NCI-H69 (cell line): ENCODE data around the gene MB21D2.
A peak's percentile ranks its signal among the peaks of the same experiment; 100 is the strongest.

Experiments
- DNase-seq: peaks from one replicate; lab custom pipeline; 2025; lab: John Stamatoyannopoulos, UW

Gene MB21D2

DNA sequence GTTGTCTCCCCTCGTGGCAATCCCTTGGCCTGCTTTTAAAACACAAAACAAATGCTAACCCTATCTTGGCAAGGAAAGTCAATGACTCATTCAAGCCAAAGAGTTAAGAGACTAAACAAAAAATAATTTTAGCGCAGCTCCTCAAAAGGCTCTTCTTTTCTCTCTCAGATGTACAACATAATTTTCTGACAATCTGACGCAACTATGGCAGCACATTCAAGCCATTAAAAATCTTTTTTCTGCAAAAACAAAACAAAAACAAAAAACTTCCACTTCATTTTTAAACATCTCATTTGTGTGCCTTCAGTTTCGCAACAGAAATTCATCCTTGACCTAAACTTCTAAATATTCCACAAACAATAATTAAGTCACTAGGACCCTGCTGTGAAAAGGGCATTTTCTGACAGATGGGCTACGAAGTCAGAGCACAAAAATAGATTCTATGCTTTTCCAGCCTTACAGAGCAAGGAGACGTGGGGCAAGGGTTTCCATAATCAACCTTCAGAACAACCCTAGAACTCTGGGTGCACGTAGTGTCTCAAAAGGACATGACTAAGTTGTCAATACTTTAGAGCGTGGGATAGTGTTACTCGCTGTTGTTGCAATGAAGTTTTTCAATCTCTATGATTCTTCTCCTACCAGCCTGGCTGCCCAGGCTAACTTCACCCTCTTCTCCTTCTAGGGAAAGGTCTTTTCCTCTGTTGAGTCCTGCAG, 84.3 kb downstream of the MB21D2 start:
- no peak for DNase-seq

DNA sequence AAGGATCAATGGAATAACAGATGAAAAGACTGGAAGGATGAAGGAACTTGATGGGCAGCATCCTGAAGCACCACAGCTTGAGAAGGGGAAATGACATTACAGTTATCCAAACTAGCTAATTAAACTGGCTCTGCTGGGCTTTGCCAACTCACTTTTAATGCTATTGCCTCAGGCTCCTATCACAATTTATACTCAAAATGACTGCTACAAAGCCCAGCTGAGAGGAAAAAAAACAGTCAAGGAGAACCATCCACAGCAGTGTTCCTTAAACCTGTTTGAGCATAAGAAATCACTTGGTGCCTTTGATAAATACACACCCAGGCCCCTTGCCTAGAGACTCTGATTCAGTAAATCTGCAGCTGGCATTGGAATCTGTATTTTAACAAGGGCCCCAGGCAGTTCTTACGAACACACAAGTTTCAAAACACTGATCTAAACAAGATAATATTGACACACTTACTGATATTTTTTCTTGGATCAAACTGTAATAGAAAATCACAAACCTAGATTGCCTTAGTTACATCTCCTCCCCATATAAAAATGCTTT, 85.8 kb downstream of the MB21D2 start:
- DNase-seq: no peak

DNA sequence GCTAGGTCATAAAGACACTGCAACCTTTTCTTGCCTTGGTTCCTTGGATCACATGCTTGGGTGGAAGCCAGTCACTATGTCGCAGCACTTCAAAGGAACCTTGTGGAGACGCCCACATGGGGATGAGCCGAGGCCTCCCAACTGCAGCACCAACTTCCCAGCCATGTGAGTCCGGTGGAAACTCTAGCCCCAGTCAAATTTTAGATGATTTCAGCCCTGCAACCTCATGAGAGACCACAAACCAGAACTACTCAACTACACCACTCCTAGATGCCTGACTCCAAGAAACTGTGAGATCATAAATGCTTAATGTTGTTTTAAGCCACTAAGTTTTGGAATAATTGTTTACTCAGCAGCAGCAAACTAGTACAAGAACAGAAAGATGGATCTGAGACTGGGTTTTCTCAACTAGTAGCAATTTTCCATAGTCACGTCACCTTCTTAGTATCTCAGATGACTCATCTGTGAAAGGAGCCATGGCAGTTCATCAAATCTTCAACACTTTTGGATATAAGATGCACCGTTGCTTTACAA, 86.5 kb downstream of the MB21D2 start:
- DNase-seq: no peak

- DNase-seq: no peak
These were observed 87.2 kb downstream of the MB21D2 start for GRCh38 chr3:192830291-192831110.

DNA sequence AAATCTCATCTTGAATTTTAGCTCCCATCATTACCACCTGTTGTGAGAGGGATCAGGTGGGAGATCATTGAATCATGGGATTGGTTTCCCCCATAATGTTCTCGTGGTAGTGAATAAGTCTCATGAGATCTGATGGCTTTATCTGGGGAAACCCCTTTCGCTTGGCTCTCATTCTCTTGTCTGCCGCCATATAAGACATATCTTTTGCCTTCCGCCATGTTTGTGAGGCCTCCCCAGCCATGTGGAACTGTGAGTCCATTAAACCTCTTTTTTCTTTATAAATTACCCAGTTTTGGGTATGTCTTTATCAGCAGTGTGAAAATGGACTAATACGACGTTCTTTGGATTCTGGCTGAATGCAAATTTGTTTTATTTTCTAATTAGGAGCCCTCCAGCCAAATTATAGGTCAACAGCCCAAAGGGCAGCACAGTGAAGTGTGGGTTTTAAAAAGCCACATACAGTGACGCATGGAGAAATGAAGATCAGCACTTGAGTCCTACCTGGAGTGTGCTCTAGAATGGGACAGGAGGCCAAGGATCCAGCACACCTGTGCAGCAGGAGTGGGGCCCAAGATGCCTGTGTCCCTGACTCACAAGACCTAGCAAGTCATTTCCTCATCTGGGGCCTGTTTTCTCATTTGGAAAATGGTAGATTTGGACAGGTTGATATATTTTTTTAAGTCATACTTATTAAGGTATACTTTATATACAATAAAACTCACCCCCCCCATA, 89.6 kb downstream of the MB21D2 start:
- no peak for DNase-seq

DNA sequence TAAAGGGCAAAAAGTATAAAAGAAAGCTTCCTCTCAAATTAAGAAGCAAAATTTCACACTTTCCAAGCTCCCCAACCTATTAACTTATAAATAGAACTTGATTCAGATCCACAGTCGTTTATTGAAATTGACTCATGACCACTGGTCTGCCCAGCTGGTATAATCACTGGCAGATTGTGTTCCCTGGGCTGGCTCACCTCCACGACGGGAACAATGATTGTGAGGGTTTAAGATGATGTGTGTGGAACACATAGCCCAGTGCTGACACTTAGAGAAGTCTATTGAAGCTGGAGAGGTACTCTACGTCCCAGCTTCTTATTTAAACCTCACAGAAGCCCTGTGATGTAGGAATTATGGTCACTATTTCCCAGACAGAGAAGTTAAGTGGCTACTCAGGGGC, 90.4 kb downstream of the MB21D2 start:
- DNase-seq: no peak

DNA sequence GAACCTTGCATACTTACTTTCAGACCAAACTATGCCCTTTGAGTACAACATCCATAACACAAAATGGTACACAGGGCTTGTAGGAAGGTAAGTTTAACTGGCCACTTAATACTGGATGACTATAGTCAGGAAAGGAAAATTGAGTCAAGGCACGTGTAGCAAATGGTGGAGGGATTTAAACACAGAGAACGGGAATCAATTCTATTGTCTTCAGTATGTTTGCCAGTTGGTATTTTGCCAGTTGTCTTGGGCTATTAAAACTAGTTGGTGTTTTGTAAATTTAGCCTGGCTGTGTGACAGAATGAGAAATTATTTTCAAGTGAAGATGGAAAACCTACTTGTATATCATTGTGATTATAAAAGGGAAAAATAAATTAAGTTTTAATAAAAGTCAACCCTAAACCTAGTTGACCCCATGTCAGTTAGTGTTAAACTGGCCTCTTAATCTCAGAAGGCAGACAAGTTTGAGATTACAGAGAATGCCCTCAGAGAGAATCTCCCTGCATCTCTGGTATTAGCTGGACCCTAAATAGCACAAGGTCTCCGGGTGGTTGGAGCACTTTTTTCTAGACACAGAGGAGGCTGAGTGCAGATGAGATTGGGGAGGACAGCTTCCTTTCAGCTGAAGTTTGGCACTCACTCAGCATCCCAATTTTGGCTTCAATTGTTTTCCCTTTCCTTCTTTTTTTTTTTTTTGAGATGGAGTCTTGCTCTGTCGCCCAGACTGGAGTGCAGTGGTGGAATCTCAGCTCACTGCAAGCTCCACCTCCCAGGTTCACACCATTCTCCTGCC, 91.2 kb downstream of the MB21D2 start:
- peak; percentile 11 for DNase-seq

DNA sequence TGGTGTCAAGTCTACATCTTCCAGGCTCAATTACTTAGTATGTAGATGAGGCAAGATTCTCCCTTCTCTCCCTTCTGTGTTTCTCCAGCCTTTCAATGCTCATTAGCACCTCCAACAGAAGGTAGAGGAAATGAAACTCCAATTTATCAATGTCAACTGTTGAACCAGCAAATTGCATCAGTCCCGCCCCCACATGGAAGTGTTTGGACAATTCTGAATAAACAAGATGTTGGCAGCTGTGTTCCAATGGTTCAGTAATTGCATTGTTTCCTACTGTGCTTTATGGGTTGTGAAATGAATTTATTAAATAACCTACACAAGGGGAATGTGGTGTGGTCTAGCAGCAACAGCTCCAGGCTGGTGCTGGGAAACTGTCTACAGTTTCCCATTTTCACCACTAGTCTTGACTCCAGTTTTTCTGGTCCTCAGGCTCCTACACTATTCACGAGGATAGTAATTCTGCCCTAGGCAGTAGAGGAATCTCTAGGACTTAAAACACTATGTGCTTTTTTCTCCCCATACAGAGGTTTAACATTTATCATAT, 91.9 kb downstream of the MB21D2 start:
- DNase-seq: peak; percentile 78

DNA sequence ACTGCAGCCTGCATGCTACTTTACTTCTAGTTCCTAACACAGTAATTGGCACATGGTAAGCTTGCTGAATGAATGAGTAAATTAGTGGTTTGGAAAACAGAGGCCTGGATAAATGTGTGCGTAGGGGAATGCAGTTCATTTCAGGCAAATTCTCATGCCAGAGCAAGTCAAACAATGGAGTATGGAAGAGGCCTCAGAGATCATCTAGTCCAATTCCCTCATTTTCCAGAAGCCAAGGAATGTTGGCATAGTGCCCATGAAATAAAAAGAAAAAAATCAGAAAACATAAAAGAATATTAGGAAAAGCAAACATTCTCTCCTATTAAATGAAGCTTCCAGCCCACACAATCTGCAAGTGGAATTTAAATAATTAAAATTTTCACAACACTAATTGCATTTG, 92.4 kb downstream of the MB21D2 start:
- no peak for DNase-seq

DNA sequence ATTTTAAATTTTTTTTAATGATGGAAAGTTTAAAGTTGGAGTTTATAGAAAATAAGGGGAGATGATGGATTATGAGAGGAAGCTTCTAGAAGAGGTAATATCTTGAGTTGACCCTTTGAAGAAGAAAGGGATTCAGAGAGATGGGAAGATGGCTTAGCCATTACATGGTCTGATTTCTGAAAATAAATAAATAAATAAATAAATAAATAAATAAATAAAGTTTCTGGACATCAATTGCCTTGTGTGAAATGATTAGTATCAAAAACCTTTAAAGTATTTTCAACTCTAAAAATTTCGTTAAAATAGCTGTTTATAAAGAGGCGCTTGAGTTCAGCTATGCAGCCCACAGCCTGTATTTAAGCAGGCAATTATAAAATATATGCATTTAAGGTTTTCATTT, 93.3 kb downstream of the MB21D2 start:
- no peak for DNase-seq

GRCh38 chr3:192821161-192821560, 96.5 kb downstream of the MB21D2 start:
- DNase-seq: no peak

- DNase-seq: no peak
These were observed 97.5 kb downstream of the MB21D2 start for GRCh38 chr3:192820161-192820560.

DNA sequence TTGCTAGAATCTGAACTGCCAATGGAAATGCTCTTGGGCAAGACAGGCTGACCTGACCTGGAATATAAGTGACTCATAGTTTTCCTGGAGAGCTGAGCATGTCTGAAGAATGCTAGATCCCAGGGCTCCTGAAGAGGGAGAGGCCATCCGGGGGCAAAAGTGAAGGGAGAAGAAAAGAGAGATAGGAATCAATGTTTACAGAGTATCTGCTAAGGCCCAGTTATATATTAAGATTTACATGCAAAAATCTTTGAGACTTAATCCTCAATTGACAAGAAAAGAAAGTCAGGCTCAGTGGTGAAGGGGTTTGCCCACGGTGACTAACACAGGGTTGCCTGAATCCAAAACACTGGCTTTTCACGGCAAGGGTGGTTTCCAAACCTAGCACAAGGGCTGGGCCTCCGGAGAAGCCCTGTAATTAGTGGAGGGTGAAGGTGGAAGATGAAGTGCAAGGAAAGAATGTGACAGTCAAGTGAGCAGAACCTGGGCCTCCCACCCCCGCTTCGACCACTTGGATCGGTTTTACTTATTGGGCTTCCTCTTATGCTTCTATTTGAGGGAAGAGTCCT, 98.6 kb downstream of the MB21D2 start:
- DNase-seq: no peak

DNA sequence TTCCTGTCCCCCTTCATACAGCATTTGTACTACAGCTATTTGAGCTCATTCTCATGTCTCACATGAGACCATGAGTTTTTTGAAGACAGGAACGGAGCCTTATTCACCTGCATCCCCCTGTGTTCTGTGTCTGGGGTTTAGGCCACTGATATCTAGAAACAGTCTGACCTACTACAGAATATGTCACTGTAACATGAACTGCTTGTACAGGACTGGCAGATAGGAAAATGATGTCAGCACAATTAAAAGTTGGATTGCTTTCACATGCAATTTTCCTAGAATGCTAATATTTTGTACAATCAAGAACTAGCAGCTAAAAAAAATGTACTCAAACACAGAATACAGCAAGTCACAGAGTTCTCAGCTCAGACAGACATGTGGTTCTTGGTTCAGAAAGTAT, 99.5 kb downstream of the MB21D2 start:
- no peak for DNase-seq

DNA sequence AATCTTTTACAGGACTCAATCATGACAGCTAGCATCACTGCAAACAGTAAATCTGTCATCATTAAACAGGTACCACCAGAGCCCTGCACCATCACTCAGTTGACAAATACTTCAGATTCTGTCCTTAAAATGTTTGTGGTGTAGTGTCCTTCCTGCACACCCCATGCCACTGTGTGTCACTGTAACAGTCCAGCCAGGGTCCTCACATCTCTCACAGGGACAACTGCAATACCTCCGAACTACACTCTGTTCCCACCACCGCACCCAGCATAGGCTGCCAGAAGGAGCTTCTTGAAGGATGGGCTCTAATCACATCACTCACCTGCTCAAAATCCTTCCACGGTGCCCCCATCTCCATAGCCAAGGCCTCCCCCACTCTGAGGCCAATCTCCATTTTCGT, 100.2 kb downstream of the MB21D2 start:
- no peak for DNase-seq

GRCh38 chr3:192817053-192817452, 100.6 kb downstream of the MB21D2 start:
- DNase-seq: no peak

- peak; percentile 50 for DNase-seq
These were observed 101.3 kb downstream of the MB21D2 start for GRCh38 chr3:192816351-192816750.

DNA sequence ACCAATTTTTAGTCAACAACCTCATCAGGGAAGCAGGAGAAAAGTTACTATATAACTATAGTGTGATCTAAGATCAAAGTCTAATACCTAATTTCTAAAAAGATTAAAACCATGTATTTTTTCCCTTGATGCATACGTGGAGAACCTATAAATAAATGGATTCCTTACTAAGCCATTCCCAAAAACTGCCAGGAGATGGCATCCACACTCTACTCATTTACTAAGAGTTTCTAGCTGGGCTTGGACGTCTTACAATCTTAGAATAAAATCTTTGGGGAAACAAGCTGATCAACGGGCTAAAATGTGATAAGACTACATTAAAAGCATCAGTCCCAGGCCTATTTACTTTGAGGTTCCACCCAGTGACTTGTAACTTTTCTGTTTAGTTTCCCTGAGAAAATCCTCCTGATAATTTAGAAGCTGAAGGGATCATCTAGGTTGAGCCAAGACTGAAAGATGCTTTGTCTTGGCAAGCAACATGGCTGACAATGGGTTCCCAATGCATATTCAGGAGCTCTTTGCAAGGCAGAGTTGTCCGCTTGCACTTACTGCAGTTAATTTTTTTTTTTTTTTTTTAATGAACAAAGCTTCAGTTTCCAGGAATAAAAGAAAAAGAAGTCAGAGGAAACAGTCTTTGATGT, 104.8 kb downstream of the MB21D2 start:
- peak; percentile 36 for DNase-seq

DNA sequence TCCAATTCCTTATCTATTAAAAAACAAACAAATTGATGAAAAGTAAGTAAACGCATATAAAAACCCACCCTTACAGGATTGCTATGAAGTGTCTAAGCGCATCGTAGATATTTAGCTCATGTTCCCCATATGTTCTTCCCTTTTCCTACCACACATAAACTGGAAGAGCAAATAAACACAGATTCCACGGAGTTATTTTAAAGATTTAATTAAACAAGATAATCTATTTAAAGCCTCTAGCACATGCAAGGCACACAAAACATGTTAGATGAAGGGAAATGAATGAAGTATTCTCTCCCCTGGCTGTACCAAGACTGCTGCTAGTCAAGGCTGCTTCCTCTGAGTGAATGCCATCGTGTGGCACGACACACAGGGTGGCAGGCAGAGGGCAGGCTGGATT, 111.9 kb downstream of the MB21D2 start:
- DNase-seq: no peak

DNA sequence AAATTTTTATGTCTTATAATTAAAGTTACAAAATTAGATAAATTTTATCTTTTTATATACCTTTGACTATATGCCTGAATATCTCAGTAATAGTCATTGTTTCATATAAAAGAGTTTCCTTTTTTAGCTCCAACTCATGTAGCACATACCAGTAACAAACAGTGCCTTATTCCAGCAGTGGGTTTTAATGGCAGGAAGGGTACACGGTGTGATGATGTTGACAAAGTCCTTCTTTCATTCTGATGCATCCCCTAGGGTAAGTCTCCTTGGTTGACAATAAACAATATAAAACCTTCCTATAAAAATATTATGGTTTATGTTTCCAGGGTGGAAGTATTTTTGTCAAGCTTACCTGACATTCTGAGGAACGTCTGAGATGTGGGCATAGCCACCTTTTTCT, 113.2 kb downstream of the MB21D2 start:
- no peak for DNase-seq
